Smooth muscle cell of the brain vasculature (primary cell): Measurements from ENCODE around the gene MRPL3.
"Not testable (repeated sequence)": the region's sequence is repeated elsewhere in the genome, so short reads cannot be mapped to it uniquely, and the experiment has no call there.

Experiments used
- DNase-seq: peaks from one replicate; pipeline ENCODE4 v3.0.0-alpha.2; 2012; ENCODE audit warnings: low read depth, low spot score

Gene MRPL3

GRCh38 chr3:131494706-131495105, 8.1 kb downstream of the MRPL3 start:
- DNase-seq, result no peak

GRCh38 chr3:131491775-131492174, 11.0 kb downstream of the MRPL3 start:
- no peak for DNase-seq

- DNase-seq, result no peak
Observed at GRCh38 chr3:131491084-131491483, 11.7 kb downstream of the MRPL3 start.

- DNase-seq, result not testable (repeated sequence)
Observed at GRCh38 chr3:131486545-131486944, 16.2 kb downstream of the MRPL3 start.

GRCh38 chr3:131485119-131485518, 17.7 kb downstream of the MRPL3 start:
- no peak for DNase-seq

- DNase-seq, result no peak
Observed at GRCh38 chr3:131484496-131485111, 18.2 kb downstream of the MRPL3 start.

GRCh38 chr3:131480116-131480515, 22.7 kb downstream of the MRPL3 start:
- DNase-seq, result no peak

GRCh38 chr3:131477813-131478212, 25.0 kb downstream of the MRPL3 start:
- DNase-seq, result no peak

GRCh38 chr3:131474115-131474514, 28.7 kb downstream of the MRPL3 start:
- no peak for DNase-seq

- no peak for DNase-seq
Observed at GRCh38 chr3:131470377-131470776, 32.4 kb downstream of the MRPL3 start.

- DNase-seq, result no peak
Observed at GRCh38 chr3:131458653-131459052, 44.1 kb downstream of the MRPL3 start.

- DNase-seq, result no peak
Observed at GRCh38 chr3:131457220-131457619, 45.6 kb downstream of the MRPL3 start.

- DNase-seq, result no peak
Observed at GRCh38 chr3:131454501-131454900, 48.3 kb downstream of the MRPL3 start.

GRCh38 chr3:131453533-131453932, 49.2 kb downstream of the MRPL3 start:
- DNase-seq, result no peak

- DNase-seq, result no peak
Observed at GRCh38 chr3:131447349-131447748, 55.4 kb downstream of the MRPL3 start.

- DNase-seq, result no peak
Observed at GRCh38 chr3:131444180-131444579, 58.6 kb downstream of the MRPL3 start.

GRCh38 chr3:131439084-131439483, 63.7 kb downstream of the MRPL3 start:
- DNase-seq, result no peak

GRCh38 chr3:131435000-131435399, 67.8 kb downstream of the MRPL3 start:
- no peak for DNase-seq

GRCh38 chr3:131432441-131432840, 70.3 kb downstream of the MRPL3 start:
- no peak for DNase-seq

- no peak for DNase-seq
Observed at GRCh38 chr3:131431754-131432153, 71.0 kb downstream of the MRPL3 start.

- no peak for DNase-seq
Observed at GRCh38 chr3:131427226-131427625, 75.5 kb downstream of the MRPL3 start.

- no peak for DNase-seq
Observed at GRCh38 chr3:131421957-131422498, 80.7 kb downstream of the MRPL3 start.

GRCh38 chr3:131421301-131421700, 81.5 kb downstream of the MRPL3 start:
- DNase-seq, result no peak

- DNase-seq, result no peak
Observed at GRCh38 chr3:131417751-131418150, 85.0 kb downstream of the MRPL3 start.
